Vagina (tissue), 2 donors: ENCODE results near the gene RHOD. TPM values are rescaled to one million over a fixed set of nuclear protein-coding genes. Genes with fewer than 3 reads are reported as not detected.

ENCODE experiments used
- DNase-seq, 2 donors: peaks; one replicate each; pipeline ENCODE4 v3.0.0-alpha.2; 2017; ENCODE audit errors: extremely low spot score in 2 of 2
- H3K27ac ChIP-seq: fragments of 200-600 bp; sonication (generic); one replicate; pipeline ENCODE4 v1.5.1; 2019
- H3K27me3 ChIP-seq: fragments of 200-600 bp; sonication (generic); one replicate; pipeline ENCODE4 v1.5.1; 2019
- H3K36me3 ChIP-seq, 2 donors: fragments of 200-600 bp; sonication (generic); one replicate each; pipeline ENCODE4 v1.5.1; 2017 to 2019
- H3K4me1 ChIP-seq: fragments of 200-600 bp; sonication (generic); one replicate; pipeline ENCODE4 v1.5.1; 2019
- H3K4me3 ChIP-seq, 2 donors: fragments of 200-600 bp; sonication (generic); 1 replicate in 1 of 2; 2 replicates in 1 of 2; pipeline ENCODE4 v1.5.1; 2016 to 2019
- H3K9me3 ChIP-seq: fragments of 200-600 bp; sonication (generic); one replicate; pipeline ENCODE4 v1.5.1; 2019
- POLR2A ChIP-seq, 2 donors: fragments of 450-650 bp; IDR thresholded peaks; one replicate each; pipeline ENCODE4 v1.6.1; 2017; ENCODE audit warnings: antibody characterized with exemption in 2 of 2, mild to moderate bottlenecking in 2 of 2, moderate library complexity in 2 of 2
- POLR2AphosphoS5 ChIP-seq, 2 donors: sonication (generic); formaldehyde crosslinking; IDR thresholded peaks; one replicate each; pipeline ENCODE4 v1.9.0; 2017; ENCODE audit warnings: antibody characterized with exemption in 2 of 2, mild to moderate bottlenecking in 2 of 2, low read depth in 1 of 2; ENCODE audit not compliant: insufficient read depth in 1 of 2
- intact Hi-C: fragments of 100-400 bp; cut with DNase I; formaldehyde crosslinking; loops from one replicate; pipeline ENCODE4 v1.15.1; 2023
- total RNA-seq: library from RNA; depleted of rRNA; stranded (reverse); fragments of >200 nt; gene quantifications from one replicate; pipeline ENCODE4 v1.2.3, GENCODE V29; 2016
- TF ChIP-seq, protein P1 (sequence below), 3 experiments: fragments of 450-650 bp in 2 of 3; fragments of 200-600 bp in 1 of 3; sonication (generic) in 1 of 3; IDR thresholded peaks; one replicate each; pipeline ENCODE4 v1.5.1; 2017 to 2019; ENCODE audit warnings: antibody characterized with exemption in 3 of 3, mild to moderate bottlenecking in 2 of 3, moderate library complexity in 2 of 3

The RHOD gene
- total RNA-seq, 1 donor from 2014 or later = 26.5 TPM

DNA sequence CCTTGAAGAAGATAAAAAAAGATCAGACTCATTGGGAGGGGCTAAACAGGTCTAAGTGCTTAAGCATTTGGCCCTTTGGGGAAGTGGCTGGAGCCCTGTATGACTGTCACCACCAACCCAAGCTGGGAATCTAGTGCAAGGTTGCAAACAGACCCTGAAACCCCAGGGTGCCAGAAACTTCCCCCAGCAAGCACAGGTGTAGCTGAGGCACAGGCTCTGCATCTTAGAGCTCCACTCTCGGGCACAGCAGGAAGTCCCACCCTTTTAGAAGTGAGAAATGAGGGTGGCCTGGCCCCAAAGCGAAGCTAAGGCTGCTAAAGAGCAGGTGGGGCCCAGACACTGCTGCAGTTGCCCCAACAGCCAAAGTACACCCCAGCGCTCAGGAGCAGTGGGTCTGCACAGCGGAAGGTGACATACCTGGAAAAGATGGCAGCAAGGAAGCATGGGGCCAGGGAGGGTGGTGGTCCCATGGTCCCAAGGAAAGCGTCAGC is 56.6 kb downstream of the RHOD start:
- TF ChIP-seq, protein P1, sequence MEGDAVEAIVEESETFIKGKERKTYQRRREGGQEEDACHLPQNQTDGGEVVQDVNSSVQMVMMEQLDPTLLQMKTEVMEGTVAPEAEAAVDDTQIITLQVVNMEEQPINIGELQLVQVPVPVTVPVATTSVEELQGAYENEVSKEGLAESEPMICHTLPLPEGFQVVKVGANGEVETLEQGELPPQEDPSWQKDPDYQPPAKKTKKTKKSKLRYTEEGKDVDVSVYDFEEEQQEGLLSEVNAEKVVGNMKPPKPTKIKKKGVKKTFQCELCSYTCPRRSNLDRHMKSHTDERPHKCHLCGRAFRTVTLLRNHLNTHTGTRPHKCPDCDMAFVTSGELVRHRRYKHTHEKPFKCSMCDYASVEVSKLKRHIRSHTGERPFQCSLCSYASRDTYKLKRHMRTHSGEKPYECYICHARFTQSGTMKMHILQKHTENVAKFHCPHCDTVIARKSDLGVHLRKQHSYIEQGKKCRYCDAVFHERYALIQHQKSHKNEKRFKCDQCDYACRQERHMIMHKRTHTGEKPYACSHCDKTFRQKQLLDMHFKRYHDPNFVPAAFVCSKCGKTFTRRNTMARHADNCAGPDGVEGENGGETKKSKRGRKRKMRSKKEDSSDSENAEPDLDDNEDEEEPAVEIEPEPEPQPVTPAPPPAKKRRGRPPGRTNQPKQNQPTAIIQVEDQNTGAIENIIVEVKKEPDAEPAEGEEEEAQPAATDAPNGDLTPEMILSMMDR (IDR thresholded peaks at IDR 0.05) = no peak
- TF ChIP-seq POLR2A (IDR thresholded peaks at IDR 0.05) = no peak
- TF ChIP-seq POLR2AphosphoS5 (IDR thresholded peaks at IDR 0.05; ENCODE audit: insufficient read depth in 1 of 2, low read depth in 1 of 2) = no peak
- no peaks in the 10 kb centered on the region for H3K4me1 ChIP-seq
- no peaks in the 10 kb centered on the region for H3K9me3 ChIP-seq
- H3K36me3 ChIP-seq = no peaks in the 10 kb centered on the region
- H3K27ac ChIP-seq = no peak overlapping the region
- no peaks in the 10 kb centered on the region for H3K27me3 ChIP-seq
- no peak overlapping the region for H3K4me3 ChIP-seq
- intact Hi-C loops = no loop called here
- DNase-seq = no peak

DNA sequence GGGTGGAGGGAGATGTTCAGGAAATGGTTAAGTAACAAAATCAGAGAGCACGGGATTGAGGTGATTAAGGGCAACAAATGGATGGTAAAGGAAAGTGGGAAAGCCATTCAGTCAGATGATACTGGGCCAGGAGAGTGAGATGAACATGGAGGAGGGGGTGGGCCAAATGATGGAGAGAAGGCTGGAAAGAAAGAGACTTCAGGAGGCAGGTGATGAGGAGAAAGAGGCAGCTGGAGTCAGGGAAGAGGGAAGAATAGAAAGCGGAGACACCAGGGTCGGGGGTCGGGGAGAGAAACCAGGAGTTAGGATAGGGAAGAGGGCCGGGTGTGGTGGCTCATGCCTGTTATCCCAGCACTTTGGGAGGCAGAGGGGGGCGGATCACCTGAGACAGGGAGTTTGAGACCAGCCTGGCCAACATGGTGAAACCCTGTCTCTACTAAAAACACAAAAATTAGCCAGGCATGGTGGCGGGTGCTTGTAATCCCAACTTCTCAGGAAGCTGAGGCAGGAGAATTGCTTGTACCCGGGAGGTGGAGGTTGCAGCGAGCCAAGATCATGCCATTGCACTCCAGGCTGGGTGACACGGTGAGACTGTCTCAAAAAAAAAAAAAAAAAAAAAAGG is 57.7 kb downstream of the RHOD start:
- DNase-seq = no peak
- H3K9me3 ChIP-seq = no peaks in the 10 kb centered on the region
- no peak overlapping the region for H3K4me3 ChIP-seq
- no peak overlapping the region for H3K27ac ChIP-seq
- no peaks in the 10 kb centered on the region for H3K27me3 ChIP-seq
- intact Hi-C loops = no loop called here
- no peak for TF ChIP-seq POLR2AphosphoS5 (IDR thresholded peaks at IDR 0.05; ENCODE audit: insufficient read depth in 1 of 2, low read depth in 1 of 2)
- TF ChIP-seq, protein P1 (IDR thresholded peaks at IDR 0.05) = no peak
- TF ChIP-seq POLR2A (IDR thresholded peaks at IDR 0.05) = no peak
- H3K36me3 ChIP-seq = no peaks in the 10 kb centered on the region
- H3K4me1 ChIP-seq = no peaks in the 10 kb centered on the region

DNA sequence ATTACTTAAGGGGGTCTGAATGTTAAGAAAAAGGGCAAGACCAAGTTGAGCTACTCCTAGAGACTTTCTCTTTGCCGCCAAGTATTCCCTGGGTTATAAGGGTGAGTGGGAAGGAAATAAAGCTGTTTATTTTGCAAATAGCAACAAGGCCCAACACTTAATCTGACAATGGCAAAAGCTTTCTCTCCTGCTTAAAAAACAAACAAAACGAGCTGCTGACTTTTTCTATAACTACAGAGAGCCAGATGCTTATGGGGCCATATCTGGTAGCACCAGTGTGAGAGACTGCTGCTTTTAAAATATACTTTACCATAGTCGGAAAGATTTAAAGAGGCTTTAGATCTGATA is 60.1 kb downstream of the RHOD start:
- H3K9me3 ChIP-seq = no peaks in the 10 kb centered on the region
- H3K4me3 ChIP-seq = no peak overlapping the region
- no peaks in the 10 kb centered on the region for H3K27me3 ChIP-seq
- TF ChIP-seq, protein P1 (IDR thresholded peaks at IDR 0.05) = no peak
- H3K27ac ChIP-seq = no peak overlapping the region
- H3K4me1 ChIP-seq = peaks cover 7% of the 10 kb centered on the region
- no peaks in the 10 kb centered on the region for H3K36me3 ChIP-seq
- intact Hi-C loops = no loop called here
- DNase-seq = no peak

DNA sequence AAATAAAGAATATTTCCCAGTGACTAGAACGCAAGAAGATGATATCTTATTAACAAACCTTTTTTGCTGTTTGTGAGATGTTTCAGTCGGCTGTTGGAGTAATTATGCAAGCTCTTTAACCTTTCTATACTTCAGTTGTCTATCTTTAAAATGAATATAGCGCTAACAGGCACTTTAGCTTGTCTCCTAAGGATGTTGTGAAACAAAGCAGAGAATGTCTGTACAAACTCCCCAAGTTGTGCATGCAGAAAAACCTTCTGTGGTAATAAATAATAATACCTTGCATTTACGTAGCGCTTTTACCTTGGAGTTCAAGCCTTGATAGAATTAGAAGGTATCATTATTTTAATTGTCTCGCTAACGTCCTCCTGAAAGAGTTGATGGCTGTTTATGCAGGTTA is 60.5 kb downstream of the RHOD start:
- Histone ChIP-seq H3K4me3 (peak overlapping the region in 1 of 2 donors; percentile 86), H3K36me3 (no peaks in the 10 kb centered on the region), H3K9me3 (no peaks in the 10 kb centered on the region), H3K27me3 (no peaks in the 10 kb centered on the region), H3K4me1 (peaks cover 11% of the 10 kb centered on the region), H3K27ac (peak overlapping the region; percentile 96)
- DNase-seq = no peak
- TF ChIP-seq POLR2AphosphoS5 (IDR thresholded peaks at IDR 0.05; ENCODE audit: insufficient read depth in 1 of 2, low read depth in 1 of 2) = no peak
- TF ChIP-seq, protein P1 (IDR thresholded peaks at IDR 0.05) = no peak
- TF ChIP-seq POLR2A (IDR thresholded peaks at IDR 0.05) = no peak
- intact Hi-C loops = no loop called here

DNA sequence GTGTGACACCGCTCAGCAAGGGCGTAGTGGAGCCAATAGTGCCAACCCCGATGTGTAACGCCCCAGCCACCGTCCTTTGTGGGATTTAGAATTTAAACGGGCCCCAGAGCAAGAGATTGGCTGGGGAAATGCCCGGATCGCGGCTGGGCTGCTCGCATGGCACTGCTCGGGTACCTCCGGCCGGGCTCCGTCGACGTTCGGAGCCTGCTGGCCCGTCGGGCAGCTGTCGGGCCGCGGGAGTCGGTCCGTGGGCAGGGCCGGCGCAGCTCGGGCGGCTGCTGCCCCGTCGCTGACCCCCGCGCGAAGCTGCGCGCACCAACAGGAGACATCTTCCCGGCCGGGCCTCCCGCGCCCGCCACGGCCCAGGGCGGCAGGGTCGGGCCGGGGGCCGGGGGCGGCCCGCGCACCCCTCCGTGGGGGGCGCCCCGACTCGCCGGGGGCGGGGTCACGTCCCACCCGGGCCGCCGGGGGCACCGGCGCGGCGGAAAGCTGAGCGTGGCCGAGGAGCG is 61.1 kb downstream of the RHOD start:
- Histone ChIP-seq H3K4me3 (peak overlapping the region; percentile 64 to 86), H3K27me3 (no peaks in the 10 kb centered on the region)

More for the DNA sequence above, 61.1 kb downstream of the RHOD start:
- DNase-seq = no peak
- H3K4me1 ChIP-seq = peaks cover 17% of the 10 kb centered on the region
- H3K27ac ChIP-seq = peak overlapping the region; percentile 96
- no peaks in the 10 kb centered on the region for H3K36me3 ChIP-seq
- no peak for TF ChIP-seq POLR2A (IDR thresholded peaks at IDR 0.05)
- no peak for TF ChIP-seq POLR2AphosphoS5 (IDR thresholded peaks at IDR 0.05; ENCODE audit: insufficient read depth in 1 of 2, low read depth in 1 of 2)
- TF ChIP-seq, protein P1 (IDR thresholded peaks at IDR 0.05) = no peak
- H3K9me3 ChIP-seq = no peaks in the 10 kb centered on the region
- intact Hi-C loops = loop anchor here (2.0 kb wide), 1 partner anchor 121 kb away; no protein-coding TSS in a partner anchor
